Activated CD8-positive, alpha-beta T cell treated with anti-CD3 and anti-CD28 coated beads, Interleukin-2, amount 10 ng/mL, durations not matched to agents 7 days and 5 days (primary cell): ENCODE measurements around the gene SAFB2. TPM values are rescaled to one million over a fixed set of nuclear protein-coding genes. Genes with fewer than 3 reads are reported as not detected.

Source experiments
- ATAC-seq: fragments of 150-1000 bp; cut with Tn5 transposase; one replicate; pipeline ENCODE4 v1.10.0; 2021; ENCODE audit warnings: moderate library complexity
- CTCF ChIA-PET: fragments of 350-600 bp; sonication (Branson Sonifier 250); formaldehyde crosslinking; loops from one replicate; lab custom pipeline; 2021; ENCODE audit warnings: antibody characterized with exemption; lab: Charles Lee
- POLR2A ChIA-PET: fragments of 350-600 bp; sonication (Branson Sonifier 250); formaldehyde crosslinking; loops from one replicate; lab custom pipeline; 2021; ENCODE audit warnings: antibody characterized with exemption; lab: Charles Lee
- DNase-seq: peaks from one replicate; pipeline ENCODE4 v3.0.0-alpha.2; 2020
- H3K27ac Mint-ChIP-seq: one replicate; pipeline ENCODE4 v1.8.0; 2021; ENCODE audit warnings: mild to moderate bottlenecking, mixed read lengths
- H3K27me3 Mint-ChIP-seq: one replicate; pipeline ENCODE4 v1.8.0; 2021; ENCODE audit warnings: low read depth, mixed read lengths
- H3K36me3 Mint-ChIP-seq: one replicate; pipeline ENCODE4 v1.8.0; 2021; ENCODE audit warnings: low read depth, mixed read lengths
- H3K4me1 Mint-ChIP-seq: one replicate; pipeline ENCODE4 v1.8.0; 2021; ENCODE audit warnings: low read depth, mixed read lengths
- H3K4me3 Mint-ChIP-seq: one replicate; pipeline ENCODE4 v1.8.0; 2021; ENCODE audit warnings: mild to moderate bottlenecking, mixed read lengths
- H3K9me3 Mint-ChIP-seq: one replicate; pipeline ENCODE4 v1.8.0; 2022; ENCODE audit warnings: mixed read lengths; ENCODE audit not compliant: insufficient read depth
- total RNA-seq, 2 experiments: library from RNA; stranded (reverse); gene quantifications; one replicate each; pipeline ENCODE4 v1.2.3, GENCODE V29; 2021

Gene SAFB2
- total RNA-seq, 2 experiments from 2014 or later = 84.2 to 96.6 TPM

GRCh38 chr19:5631567-5632240 lies 9.1 kb upstream of the SAFB2 start:
- Mint-ChIP-seq H3K9me3 (no peaks in the 10 kb centered on the region), H3K4me1 (peaks cover 49% of the 10 kb centered on the region), H3K27ac (no peak overlapping the region), H3K27me3 (no peaks in the 10 kb centered on the region), H3K4me3 (no peak overlapping the region), H3K36me3 (peaks cover 57% of the 10 kb centered on the region)
- ChIA-PET CTCF (no interaction called here), POLR2A (no interaction called here)
- ATAC-seq = no peak
- no peak for DNase-seq

- POLR2A ChIA-PET = no interaction called here
- ATAC-seq (no peak), DNase-seq (no peak)
- Mint-ChIP-seq H3K9me3 (no peaks in the 10 kb centered on the region), H3K27ac (peak overlapping the region; percentile 64), H3K36me3 (peaks cover 75% of the 10 kb centered on the region), H3K4me1 (peaks cover 74% of the 10 kb centered on the region), H3K4me3 (peak overlapping the region; percentile 31), H3K27me3 (no peaks in the 10 kb centered on the region)
- CTCF ChIA-PET = no interaction called here
These were observed 6.4 kb upstream of the SAFB2 start for GRCh38 chr19:5628919-5629481.

GRCh38 chr19:5628461-5628860 lies 5.9 kb upstream of the SAFB2 start:
- Mint-ChIP-seq H3K9me3 (no peaks in the 10 kb centered on the region), H3K4me3 (no peak overlapping the region), H3K36me3 (peaks cover 78% of the 10 kb centered on the region), H3K27ac (peak overlapping the region; percentile 55), H3K4me1 (peaks cover 74% of the 10 kb centered on the region), H3K27me3 (no peaks in the 10 kb centered on the region)
- ATAC-seq (no peak), DNase-seq (no peak)
- CTCF ChIA-PET = no interaction called here
- POLR2A ChIA-PET = no interaction called here

- ChIA-PET POLR2A (interaction anchor here (0.6 kb wide), 1 partner anchor 14 kb away, joined by 3 read pairs; no protein-coding TSS in a partner anchor), CTCF (interaction anchor here (1.3 kb wide), 1 partner anchor 60 kb away, joined by 3 read pairs; no protein-coding TSS in a partner anchor)
- Mint-ChIP-seq H3K4me3 (no peak overlapping the region), H3K27me3 (no peaks in the 10 kb centered on the region), H3K9me3 (no peaks in the 10 kb centered on the region), H3K27ac (peak overlapping the region; percentile 30), H3K36me3 (peaks cover 78% of the 10 kb centered on the region), H3K4me1 (peaks cover 74% of the 10 kb centered on the region)
- DNase-seq = peak; percentile 42
- ATAC-seq = no peak
These were observed 4.9 kb upstream of the SAFB2 start for GRCh38 chr19:5627395-5627904.

- peaks cover 68% of the 10 kb centered on the region for H3K4me1 Mint-ChIP-seq
- ATAC-seq = no peak
- H3K36me3 Mint-ChIP-seq = peaks cover 75% of the 10 kb centered on the region
These were observed 3.1 kb upstream of the SAFB2 start for GRCh38 chr19:5625641-5626040.

GRCh38 chr19:5624741-5625278 lies 2.2 kb upstream of the SAFB2 start:
- no peak for DNase-seq
- Mint-ChIP-seq H3K36me3 (peaks cover 79% of the 10 kb centered on the region), H3K4me1 (peaks cover 75% of the 10 kb centered on the region), H3K27me3 (no peaks in the 10 kb centered on the region), H3K27ac (peak overlapping the region; percentile 86), H3K9me3 (no peaks in the 10 kb centered on the region), H3K4me3 (peak overlapping the region; percentile 100)
- CTCF ChIA-PET = interaction anchor here (5.9 kb wide), 1 partner anchor 63 kb away, joined by 63 read pairs; the partner anchor contains the start of gene RPL36
- no peak for ATAC-seq
- POLR2A ChIA-PET = interaction anchor here (0.7 to 1.7 kb wide), 4 partner anchors 10 to 1639 kb away, joined by 3 to 5 read pairs (median 4); partner anchors contain the start of genes CATSPERD, EEF2 and LONP1

More at GRCh38 chr19:5625641-5626040, 3.1 kb upstream of the SAFB2 start:
- H3K27me3 Mint-ChIP-seq = no peaks in the 10 kb centered on the region
- H3K9me3 Mint-ChIP-seq = no peaks in the 10 kb centered on the region
- CTCF ChIA-PET = interaction anchor here (5.9 kb wide), 1 partner anchor 62 kb away, joined by 63 read pairs; the partner anchor contains the start of gene RPL36
- POLR2A ChIA-PET = interaction anchor here (0.9 kb wide), 1 partner anchor 40 kb away, joined by 3 read pairs; no protein-coding TSS in a partner anchor
- H3K27ac Mint-ChIP-seq = peak overlapping the region; percentile 39
- DNase-seq = no peak
- peak overlapping the region; percentile 100 for H3K4me3 Mint-ChIP-seq

- POLR2A ChIA-PET = interaction anchor here (0.7 to 2.7 kb wide), 6 partner anchors 10 to 1639 kb away, joined by 3 to 19 read pairs (median 5); partner anchors contain the start of genes CATSPERD, EEF2, LONP1 and MICOS13
- Mint-ChIP-seq H3K9me3 (no peaks in the 10 kb centered on the region), H3K4me3 (peak overlapping the region; percentile 100), H3K4me1 (peaks cover 73% of the 10 kb centered on the region), H3K27ac (peak overlapping the region; percentile 86), H3K36me3 (peaks cover 76% of the 10 kb centered on the region), H3K27me3 (no peaks in the 10 kb centered on the region)
- DNase-seq (peak; percentile 41), ATAC-seq (no peak)
- CTCF ChIA-PET = interaction anchor here (5.9 kb wide), 1 partner anchor 64 kb away, joined by 63 read pairs; the partner anchor contains the start of gene RPL36
These were observed 1.6 kb upstream of the SAFB2 start for GRCh38 chr19:5624018-5624663.

- ChIA-PET CTCF (interaction anchor here (0.5 to 5.9 kb wide), 6 partner anchors 10 to 1153 kb away, joined by 3 to 63 read pairs (median 4); partner anchors contain the start of genes DUS3L and RPL36), POLR2A (interaction anchor here (0.6 to 2.7 kb wide), 16 partner anchors 9 to 711 kb away, joined by 3 to 19 read pairs (median 4); partner anchors contain the start of genes CATSPERD, DUS3L, LONP1 and MICOS13)
- H3K4me3 Mint-ChIP-seq = peak overlapping the region; percentile 100
- DNase-seq (peak; percentile 31), ATAC-seq (peak; percentile 0)
- H3K27me3 Mint-ChIP-seq = no peaks in the 10 kb centered on the region
- H3K9me3 Mint-ChIP-seq = no peaks in the 10 kb centered on the region
- peaks cover 73% of the 10 kb centered on the region for H3K4me1 Mint-ChIP-seq
- H3K36me3 Mint-ChIP-seq = peaks cover 76% of the 10 kb centered on the region
- peak overlapping the region; percentile 99 for H3K27ac Mint-ChIP-seq
These were observed 931 bp upstream of the SAFB2 start for GRCh38 chr19:5623397-5624017.

- ChIA-PET CTCF (interaction anchor here (0.9 to 5.9 kb wide), 7 partner anchors 12 to 1097 kb away, joined by 3 to 63 read pairs (median 4); partner anchors contain the start of genes DUS3L and RPL36), POLR2A (interaction anchor here (0.6 to 2.7 kb wide), 13 partner anchors 7 to 1123 kb away, joined by 3 to 19 read pairs (median 4); partner anchors contain the start of genes CATSPERD, DUS3L, LONP1 and MICOS13)
- Mint-ChIP-seq H3K27ac (peak overlapping the region; percentile 99), H3K36me3 (peaks cover 75% of the 10 kb centered on the region), H3K4me1 (peaks cover 71% of the 10 kb centered on the region), H3K4me3 (peak overlapping the region; percentile 100), H3K27me3 (no peaks in the 10 kb centered on the region), H3K9me3 (no peaks in the 10 kb centered on the region)
- ATAC-seq = no peak
- DNase-seq = peak; percentile 37
These were observed 571 bp downstream of the SAFB2 start for GRCh38 chr19:5621945-5622464.

GRCh38 chr19:5621311-5621944 lies 1.1 kb downstream of the SAFB2 start:
- POLR2A ChIA-PET = interaction anchor here (1.0 to 2.7 kb wide), 3 partner anchors 9 to 99 kb away, joined by 4 to 19 read pairs (median 7); partner anchors contain the start of genes CATSPERD and LONP1
- H3K27ac Mint-ChIP-seq = peak overlapping the region; percentile 99
- no peak for DNase-seq
- CTCF ChIA-PET = interaction anchor here (0.9 to 5.9 kb wide), 3 partner anchors 42 to 1097 kb away, joined by 3 to 63 read pairs (median 6); partner anchors contain the start of gene RPL36
- peaks cover 66% of the 10 kb centered on the region for H3K4me1 Mint-ChIP-seq
- H3K27me3 Mint-ChIP-seq = no peaks in the 10 kb centered on the region
- no peaks in the 10 kb centered on the region for H3K9me3 Mint-ChIP-seq
- peak overlapping the region; percentile 100 for H3K4me3 Mint-ChIP-seq
- no peak for ATAC-seq
- peaks cover 72% of the 10 kb centered on the region for H3K36me3 Mint-ChIP-seq
